Gastroesophageal sphincter (tissue), 4 donors: Measurements from ENCODE around the gene LSAMP. TPM values are rescaled to one million over a fixed set of nuclear protein-coding genes. Genes with fewer than 3 reads are reported as not detected.

Source experiments
- ATAC-seq: fragments of 150-250 bp; one replicate; pipeline ENCODE4 v1.9.1; 2016; ENCODE audit warnings: mild to moderate bottlenecking, moderate library complexity
- H3K27ac ChIP-seq, 4 donors: fragments of 200-600 bp; sonication (generic) in 3 of 4; 1 replicate in 3 of 4; 2 replicates in 1 of 4; pipeline ENCODE4 v1.5.1; 2016 to 2019
- H3K27me3 ChIP-seq: fragments of 200-600 bp; sonication (generic); one replicate; pipeline ENCODE4 v1.5.1; 2019
- H3K36me3 ChIP-seq, 2 donors: fragments of 200-600 bp; sonication (generic); one replicate each; pipeline ENCODE4 v1.5.1; 2019; ENCODE audit warnings: control low read depth in 1 of 2
- H3K4me1 ChIP-seq, 3 donors: fragments of 200-600 bp; sonication (generic); 1 replicate in 2 of 3; 2 replicates in 1 of 3; pipeline ENCODE4 v1.5.1; 2016 to 2019; ENCODE audit warnings: control low read depth in 2 of 3
- H3K4me3 ChIP-seq, 2 donors: fragments of 200-600 bp; sonication (generic); one replicate each; pipeline ENCODE4 v1.5.1; 2019; ENCODE audit warnings: mild to moderate bottlenecking in 1 of 2, moderate library complexity in 1 of 2
- H3K9me3 ChIP-seq, 3 donors: fragments of 200-600 bp; sonication (generic); one replicate each; pipeline ENCODE4 v1.5.1; 2017 to 2019; ENCODE audit warnings: control low read depth in 2 of 3
- EP300 ChIP-seq: sonication (generic); formaldehyde crosslinking; IDR thresholded peaks from one replicate; pipeline ENCODE4 v1.6.1; 2017; ENCODE audit warnings: antibody characterized with exemption, mild to moderate bottlenecking
- POLR2A ChIP-seq, 2 donors: fragments of 450-650 bp; IDR thresholded peaks; one replicate each; pipeline ENCODE4 v1.6.1; 2017; ENCODE audit warnings: antibody characterized with exemption in 2 of 2, mild to moderate bottlenecking in 2 of 2, moderate library complexity in 1 of 2
- POLR2AphosphoS5 ChIP-seq: sonication (generic); formaldehyde crosslinking; IDR thresholded peaks from one replicate; pipeline ENCODE4 v1.6.1; 2017; ENCODE audit warnings: antibody characterized with exemption
- WGBS, 2 donors: methylation state at CpG; one replicate each; pipeline ENCODE4 v1.1.5; 2018; ENCODE audit warnings: low coverage in 1 of 2; 5-methylcytosine and 5-hydroxymethylcytosine counted together
- total RNA-seq, 4 donors: library from RNA; depleted of rRNA; stranded (reverse); fragments of >200 nt; gene quantifications; one replicate each; pipeline ENCODE4 v1.1.0, GENCODE V29; 2016
- TF ChIP-seq, protein P1 (sequence below), 4 experiments: fragments of 200-600 bp in 2 of 4; fragments of 450-650 bp in 2 of 4; sonication (generic) in 1 of 4; IDR thresholded peaks; one replicate each; pipeline ENCODE4 v1.5.1; 2017 to 2019; ENCODE audit warnings: antibody characterized with exemption in 4 of 4, mild to moderate bottlenecking in 2 of 4, moderate library complexity in 2 of 4

LSAMP gene
- total RNA-seq, 4 donors from 2014 or later = 1.5 to 9.3 (median 3.6) TPM

DNA sequence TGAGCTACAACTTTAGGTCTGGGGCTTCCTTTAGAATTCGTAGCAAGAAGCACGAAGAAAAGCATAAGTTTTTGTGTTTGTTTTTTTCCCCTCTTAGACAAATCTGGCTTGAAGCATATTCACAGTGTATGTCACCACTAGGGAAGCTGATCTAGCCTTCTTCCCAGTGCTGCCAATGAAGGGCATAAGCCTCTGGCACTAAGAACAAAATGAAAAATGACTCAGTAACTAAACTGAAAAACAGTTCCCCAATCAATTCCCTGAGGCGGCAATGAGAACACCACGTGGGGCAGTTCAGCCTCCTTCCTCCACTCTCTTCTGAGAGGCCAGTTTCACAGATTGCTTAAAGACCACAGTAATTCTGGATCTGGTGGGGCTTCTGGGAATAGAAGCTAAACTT lies 483.9 kb downstream of the LSAMP start:
- Histone ChIP-seq H3K36me3 (no peaks in the 10 kb centered on the region), H3K4me1 (no peaks in the 10 kb centered on the region), H3K4me3 (no peak overlapping the region), H3K9me3 (no peaks in the 10 kb centered on the region), H3K27me3 (no peaks in the 10 kb centered on the region), H3K27ac (no peak overlapping the region)
- no peak for ATAC-seq
- no peak for TF ChIP-seq POLR2AphosphoS5
- no peak for TF ChIP-seq EP300
- TF ChIP-seq, protein P1, sequence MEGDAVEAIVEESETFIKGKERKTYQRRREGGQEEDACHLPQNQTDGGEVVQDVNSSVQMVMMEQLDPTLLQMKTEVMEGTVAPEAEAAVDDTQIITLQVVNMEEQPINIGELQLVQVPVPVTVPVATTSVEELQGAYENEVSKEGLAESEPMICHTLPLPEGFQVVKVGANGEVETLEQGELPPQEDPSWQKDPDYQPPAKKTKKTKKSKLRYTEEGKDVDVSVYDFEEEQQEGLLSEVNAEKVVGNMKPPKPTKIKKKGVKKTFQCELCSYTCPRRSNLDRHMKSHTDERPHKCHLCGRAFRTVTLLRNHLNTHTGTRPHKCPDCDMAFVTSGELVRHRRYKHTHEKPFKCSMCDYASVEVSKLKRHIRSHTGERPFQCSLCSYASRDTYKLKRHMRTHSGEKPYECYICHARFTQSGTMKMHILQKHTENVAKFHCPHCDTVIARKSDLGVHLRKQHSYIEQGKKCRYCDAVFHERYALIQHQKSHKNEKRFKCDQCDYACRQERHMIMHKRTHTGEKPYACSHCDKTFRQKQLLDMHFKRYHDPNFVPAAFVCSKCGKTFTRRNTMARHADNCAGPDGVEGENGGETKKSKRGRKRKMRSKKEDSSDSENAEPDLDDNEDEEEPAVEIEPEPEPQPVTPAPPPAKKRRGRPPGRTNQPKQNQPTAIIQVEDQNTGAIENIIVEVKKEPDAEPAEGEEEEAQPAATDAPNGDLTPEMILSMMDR (IDR thresholded peaks at IDR 0.05) = no peak
- TF ChIP-seq POLR2A (IDR thresholded peaks at IDR 0.05) = no peak
- 62 to 63% methylated on average over 4 of the region's 4 CpGs for WGBS, 2 donors

DNA sequence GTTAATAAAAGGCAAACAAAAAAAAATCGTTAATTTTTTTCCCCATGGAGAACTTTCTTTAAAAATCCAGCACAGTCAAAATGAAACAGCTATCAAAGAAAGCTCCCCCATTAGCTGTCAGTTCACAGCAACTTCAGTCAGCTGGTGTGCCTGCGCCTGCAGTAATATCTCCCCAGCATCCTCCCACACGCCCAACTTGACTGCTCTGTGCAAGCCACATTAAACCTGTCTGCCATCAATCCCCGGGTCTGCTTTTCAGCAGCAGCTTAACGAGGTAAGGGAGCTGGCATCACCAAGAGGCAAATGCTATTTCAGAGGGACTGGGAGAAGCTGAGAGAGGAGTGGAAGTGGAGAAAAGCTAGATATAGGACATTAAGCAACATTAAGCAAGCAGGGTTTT lies 484.5 kb downstream of the LSAMP start:
- WGBS, 2 donors = 61 to 84% methylated on average over 3 to 5 of the region's 5 CpGs
- Histone ChIP-seq H3K36me3 (no peaks in the 10 kb centered on the region), H3K4me3 (no peak overlapping the region), H3K27ac (no peak overlapping the region), H3K4me1 (no peaks in the 10 kb centered on the region), H3K9me3 (no peaks in the 10 kb centered on the region), H3K27me3 (no peaks in the 10 kb centered on the region)
- TF ChIP-seq, protein P1 (IDR thresholded peaks at IDR 0.05) = no peak
- TF ChIP-seq POLR2A (IDR thresholded peaks at IDR 0.05) (no peak), EP300 (no peak), POLR2AphosphoS5 (no peak)
- peak; percentile 16 for ATAC-seq

DNA sequence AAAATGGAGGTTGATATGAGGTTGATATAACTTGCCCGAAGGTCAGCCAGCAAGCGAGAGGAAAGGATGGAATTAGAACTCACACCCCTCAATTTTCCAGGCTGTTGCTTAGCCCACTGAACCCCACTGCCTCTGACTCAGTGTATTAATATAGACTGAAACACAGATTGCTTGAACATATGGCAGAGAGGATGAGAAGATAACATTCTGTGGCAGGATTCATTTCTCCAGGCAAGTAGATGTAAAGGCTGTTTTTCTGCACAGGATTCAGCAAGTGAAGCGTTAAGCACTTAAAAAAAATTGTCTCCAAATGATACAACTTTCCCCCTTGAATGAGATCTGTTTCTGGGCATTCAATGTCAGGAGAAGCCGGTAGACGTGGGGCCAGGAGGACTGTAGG lies 486.8 kb downstream of the LSAMP start:
- no peaks in the 10 kb centered on the region for H3K4me1 ChIP-seq
- WGBS, 2 donors = 79 to 91% methylated on average over 5 of the region's 5 CpGs

DNA sequence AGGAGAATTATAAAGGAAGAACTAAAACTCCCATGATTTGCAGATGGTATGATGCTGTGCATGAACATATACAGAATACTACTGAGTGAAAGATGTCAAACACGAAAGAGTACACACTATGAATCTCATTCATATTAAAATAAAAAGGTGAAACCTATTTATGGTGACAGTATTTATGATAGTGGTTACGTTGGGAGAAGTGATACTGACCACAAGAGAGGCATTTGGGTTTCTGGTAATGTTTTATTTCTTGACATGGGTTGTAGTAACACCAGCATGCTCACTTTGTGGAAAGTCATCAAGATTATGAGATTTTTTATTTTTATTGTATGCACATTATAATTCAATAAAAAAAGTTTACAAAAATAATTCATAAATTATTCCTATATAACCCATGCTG lies 498.0 kb downstream of the LSAMP start:
- ATAC-seq = no peak
- Histone ChIP-seq H3K27me3 (no peaks in the 10 kb centered on the region), H3K9me3 (peaks cover 0 to 7% (median 0%) of the 10 kb centered on the region in 3 donors), H3K4me3 (no peak overlapping the region), H3K27ac (no peak overlapping the region), H3K4me1 (no peaks in the 10 kb centered on the region), H3K36me3 (no peaks in the 10 kb centered on the region)
- WGBS, 2 donors = 71% methylated on average over 2 of the region's 2 CpGs
- TF ChIP-seq, protein P1 (IDR thresholded peaks at IDR 0.05) = no peak
- no peak for TF ChIP-seq EP300
- no peak for TF ChIP-seq POLR2A (IDR thresholded peaks at IDR 0.05)
- no peak for TF ChIP-seq POLR2AphosphoS5

More for the DNA sequence above, 486.8 kb downstream of the LSAMP start:
- Histone ChIP-seq H3K4me3 (no peak overlapping the region), H3K27me3 (no peaks in the 10 kb centered on the region), H3K36me3 (no peaks in the 10 kb centered on the region), H3K27ac (no peak overlapping the region), H3K9me3 (no peaks in the 10 kb centered on the region)
- ATAC-seq = no peak
- no peak for TF ChIP-seq POLR2A (IDR thresholded peaks at IDR 0.05)
- no peak for TF ChIP-seq POLR2AphosphoS5
- TF ChIP-seq EP300 = no peak
- TF ChIP-seq, protein P1 (IDR thresholded peaks at IDR 0.05) = no peak

DNA sequence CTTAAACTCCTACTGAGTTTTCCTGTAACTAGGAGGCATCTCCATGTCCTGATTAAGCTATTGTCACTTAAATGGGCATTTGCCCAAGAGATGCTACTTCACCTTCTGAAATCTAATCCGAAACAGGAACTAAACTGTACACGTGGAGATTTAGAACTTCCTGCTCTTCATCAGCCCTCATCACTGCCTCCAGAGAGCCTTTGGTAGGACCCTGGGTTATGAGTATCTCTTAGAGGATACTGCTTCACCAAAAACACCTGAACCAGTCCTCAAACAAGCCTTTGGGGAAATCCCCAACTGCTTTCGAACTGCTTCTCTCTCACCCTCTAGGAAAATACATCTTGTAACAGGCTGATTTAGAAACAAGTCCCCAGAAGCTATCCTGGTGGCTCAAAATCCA lies 501.7 kb downstream of the LSAMP start:
- TF ChIP-seq POLR2AphosphoS5 = no peak
- no peak for TF ChIP-seq EP300
- TF ChIP-seq POLR2A (IDR thresholded peaks at IDR 0.05) = no peak
- TF ChIP-seq, protein P1 (IDR thresholded peaks at IDR 0.05) = no peak
- 65 to 76% methylated on average over 3 of the region's 3 CpGs for WGBS, 2 donors

More for the DNA sequence above, 501.7 kb downstream of the LSAMP start:
- no peak overlapping the region for H3K4me3 ChIP-seq
- no peaks in the 10 kb centered on the region for H3K4me1 ChIP-seq
- H3K36me3 ChIP-seq = no peaks in the 10 kb centered on the region
- ATAC-seq = no peak
- H3K27ac ChIP-seq = no peak overlapping the region
- H3K27me3 ChIP-seq = no peaks in the 10 kb centered on the region
- no peaks in the 10 kb centered on the region for H3K9me3 ChIP-seq
